HT1080 (cell line): ENCODE data around the gene SYNGAP1. TPM values are rescaled to one million over a fixed set of nuclear protein-coding genes. Genes with fewer than 3 reads are reported as not detected.
A peak's percentile ranks its signal among the peaks of the same experiment; 100 is the strongest.

ENCODE experiments used
- DNase-seq: peaks from one replicate; pipeline ENCODE4 v3.0.0-alpha.2; 2015; ENCODE audit warnings: low read depth
- total RNA-seq: library from RNA; depleted of rRNA; stranded (reverse); fragments of >200 nt; shearing (Covaris generic); gene quantifications from 2 replicates; pipeline ENCODE4 v1.2.3, GENCODE V29; 2014

The SYNGAP1 gene
- total RNA-seq, 1 experiment from 2014 or later = 1.4 TPM

GRCh38 chr6:33434961-33435360, 15.1 kb downstream of the SYNGAP1 start:
- no peak for DNase-seq

- DNase-seq = no peak
Observed at GRCh38 chr6:33437666-33438065, 17.8 kb downstream of the SYNGAP1 start.

- DNase-seq = no peak
Observed at GRCh38 chr6:33438978-33439594, 19.2 kb downstream of the SYNGAP1 start.

- DNase-seq = no peak
Observed at GRCh38 chr6:33439956-33440648, 20.2 kb downstream of the SYNGAP1 start.

DNA sequence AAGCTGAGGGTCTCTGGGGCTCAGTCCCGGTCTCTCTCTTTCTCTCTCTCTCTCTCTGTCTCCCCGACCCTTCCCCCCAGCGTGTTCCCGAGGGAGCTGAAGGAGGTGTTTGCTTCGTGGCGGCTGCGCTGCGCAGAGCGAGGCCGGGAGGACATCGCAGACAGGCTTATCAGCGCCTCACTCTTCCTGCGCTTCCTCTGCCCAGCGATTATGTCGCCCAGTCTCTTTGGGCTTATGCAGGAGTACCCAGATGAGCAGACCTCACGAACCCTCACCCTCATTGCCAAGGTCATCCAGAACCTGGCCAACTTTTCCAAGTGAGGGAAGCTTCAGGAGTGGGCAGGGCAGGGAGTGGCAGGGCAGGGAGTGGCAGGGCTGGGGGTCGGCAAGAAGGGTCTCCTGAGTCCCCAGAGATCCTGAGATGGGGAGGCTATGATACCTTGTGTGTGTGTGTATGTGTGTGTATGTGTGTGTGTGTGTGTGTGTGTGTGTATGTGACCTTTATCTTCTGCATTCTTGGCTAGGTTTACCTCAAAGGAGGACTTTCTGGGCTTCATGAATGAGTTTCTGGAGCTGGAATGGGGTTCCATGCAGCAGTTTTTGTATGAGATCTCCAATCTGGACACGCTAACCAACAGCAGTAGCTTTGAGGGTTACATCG, 20.9 kb downstream of the SYNGAP1 start:
- no peak for DNase-seq

GRCh38 chr6:33441457-33441856, 21.6 kb downstream of the SYNGAP1 start:
- no peak for DNase-seq

DNA sequence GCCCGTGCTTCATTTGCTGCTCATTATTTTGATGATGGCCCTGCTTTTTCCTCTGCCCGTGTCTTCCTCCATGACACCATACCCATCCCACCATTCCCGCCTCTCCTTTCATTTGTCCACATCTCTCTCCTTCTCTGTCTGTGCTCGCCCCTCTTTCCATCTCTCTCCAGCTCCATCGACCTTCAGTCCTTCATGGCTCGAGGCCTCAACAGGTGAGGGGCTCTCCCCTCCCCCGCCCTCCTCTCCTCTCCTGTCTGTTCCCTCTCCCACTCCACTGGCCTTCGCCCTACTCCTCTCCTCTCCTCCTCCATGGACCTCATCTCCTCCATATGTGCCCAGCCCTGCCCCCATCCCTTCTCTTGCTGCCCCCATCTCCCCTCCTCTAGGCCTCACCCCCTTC, 22.4 kb downstream of the SYNGAP1 start:
- DNase-seq = no peak

DNA sequence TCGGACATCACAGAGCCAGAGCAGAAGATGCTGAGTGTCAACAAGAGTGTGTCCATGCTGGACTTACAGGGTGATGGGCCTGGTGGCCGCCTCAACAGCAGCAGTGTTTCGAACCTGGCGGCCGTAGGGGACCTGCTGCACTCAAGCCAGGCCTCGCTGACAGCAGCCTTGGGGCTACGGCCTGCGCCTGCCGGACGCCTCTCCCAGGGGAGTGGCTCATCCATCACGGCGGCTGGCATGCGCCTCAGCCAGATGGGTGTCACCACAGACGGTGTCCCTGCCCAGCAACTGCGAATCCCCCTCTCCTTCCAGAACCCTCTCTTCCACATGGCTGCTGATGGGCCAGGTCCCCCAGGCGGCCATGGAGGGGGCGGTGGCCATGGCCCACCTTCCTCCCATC, 23.2 kb downstream of the SYNGAP1 start:
- DNase-seq = no peak

GRCh38 chr6:33443619-33444504, 24.0 kb downstream of the SYNGAP1 start:
- no peak for DNase-seq

- no peak for DNase-seq
Observed at GRCh38 chr6:33445119-33445603, 25.3 kb downstream of the SYNGAP1 start.

DNA sequence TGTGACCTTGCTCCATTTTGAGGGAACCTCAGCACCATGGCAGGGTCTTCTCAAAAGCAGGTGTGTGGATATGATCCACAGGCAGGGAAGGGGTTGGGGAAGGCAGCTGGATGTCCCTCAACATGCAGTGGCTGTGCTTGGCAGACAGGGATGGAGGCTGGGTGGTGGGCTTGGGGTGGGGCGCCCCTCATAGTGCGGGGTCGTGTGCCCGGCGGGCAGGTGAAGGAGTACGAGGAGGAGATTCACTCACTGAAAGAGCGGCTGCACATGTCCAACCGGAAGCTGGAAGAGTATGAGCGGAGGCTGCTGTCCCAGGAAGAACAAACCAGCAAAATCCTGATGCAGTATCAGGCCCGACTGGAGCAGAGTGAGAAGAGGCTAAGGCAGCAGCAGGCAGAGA, 26.5 kb downstream of the SYNGAP1 start:
- DNase-seq = no peak

- no peak for DNase-seq
Observed at GRCh38 chr6:33450434-33450833, 30.6 kb downstream of the SYNGAP1 start.

DNA sequence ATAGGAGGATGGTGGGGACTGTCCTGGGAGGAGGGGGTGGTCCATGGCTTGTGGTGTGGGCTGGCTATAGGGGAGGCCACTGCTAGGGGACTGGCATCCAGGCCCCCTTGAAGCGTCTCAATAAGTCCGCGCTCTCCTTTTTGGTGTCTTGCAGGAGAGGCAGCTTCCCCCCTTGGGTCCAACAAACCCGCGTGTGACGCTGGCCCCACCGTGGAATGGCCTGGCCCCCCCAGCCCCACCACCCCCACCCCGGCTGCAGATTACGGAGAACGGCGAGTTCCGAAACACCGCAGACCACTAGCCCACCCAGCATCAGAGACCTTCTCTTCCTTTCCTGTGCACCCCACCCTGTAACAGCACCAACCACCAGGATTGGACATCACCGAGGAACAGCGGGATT, 31.7 kb downstream of the SYNGAP1 start:
- no peak for DNase-seq

- DNase-seq = no peak
Observed at GRCh38 chr6:33452496-33452895, 32.6 kb downstream of the SYNGAP1 start.

GRCh38 chr6:33453393-33454008, 33.6 kb downstream of the SYNGAP1 start:
- no peak for DNase-seq

- DNase-seq = peak; percentile 94
Observed at GRCh38 chr6:33454009-33454946, 34.4 kb downstream of the SYNGAP1 start, which contains the start of gene ZBTB9. Gene ZBTB9, plus strand, starts transcription at chr6:33454576. Its CDS starts 525 bp downstream, at chr6:33455101.

DNA sequence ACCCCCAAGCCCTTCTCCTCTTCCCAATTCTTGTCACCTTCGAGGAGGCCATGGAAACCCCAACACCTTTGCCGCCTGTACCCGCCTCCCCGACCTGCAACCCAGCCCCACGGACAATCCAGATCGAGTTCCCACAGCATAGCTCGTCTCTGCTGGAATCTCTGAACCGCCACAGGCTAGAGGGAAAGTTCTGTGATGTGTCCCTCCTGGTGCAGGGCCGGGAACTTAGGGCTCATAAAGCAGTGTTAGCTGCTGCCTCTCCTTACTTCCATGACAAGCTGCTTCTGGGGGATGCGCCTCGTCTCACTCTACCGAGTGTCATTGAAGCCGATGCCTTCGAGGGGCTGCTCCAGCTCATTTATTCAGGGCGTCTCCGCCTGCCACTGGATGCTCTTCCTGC, 35.2 kb downstream of the SYNGAP1 start:
- DNase-seq = no peak

DNA sequence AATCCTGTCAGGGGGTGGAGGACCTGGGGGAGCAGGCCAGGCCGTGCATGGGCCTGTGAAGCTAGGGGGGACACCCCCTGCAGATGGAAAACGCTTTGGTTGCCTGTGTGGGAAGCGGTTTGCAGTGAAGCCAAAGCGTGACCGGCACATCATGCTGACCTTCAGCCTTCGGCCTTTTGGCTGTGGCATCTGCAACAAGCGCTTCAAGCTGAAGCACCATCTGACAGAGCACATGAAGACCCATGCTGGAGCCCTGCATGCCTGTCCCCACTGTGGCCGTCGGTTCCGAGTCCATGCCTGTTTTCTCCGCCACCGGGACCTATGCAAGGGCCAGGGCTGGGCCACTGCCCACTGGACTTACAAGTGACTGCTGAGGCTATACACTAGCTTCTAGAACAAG, 36.3 kb downstream of the SYNGAP1 start:
- no peak for DNase-seq

DNA sequence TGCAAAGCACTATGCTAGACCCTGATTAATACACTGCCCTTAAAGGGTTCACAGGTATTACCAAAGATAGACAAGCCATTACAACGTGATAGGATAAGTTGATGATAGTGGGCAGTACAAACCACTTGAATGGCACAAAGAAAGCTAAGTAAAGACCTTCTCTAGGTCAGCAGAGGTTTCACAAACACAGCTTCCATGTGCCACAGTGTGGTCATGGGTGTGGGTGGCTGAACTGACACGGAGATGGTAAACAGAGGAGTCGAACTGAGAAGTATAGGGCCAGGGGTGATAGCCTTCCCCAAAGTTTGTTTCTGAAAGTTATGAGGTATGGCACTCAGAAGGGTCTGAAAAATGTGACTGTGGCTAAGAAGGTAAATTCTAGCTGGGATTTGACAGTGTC, 38.8 kb downstream of the SYNGAP1 start:
- no peak for DNase-seq

GRCh38 chr6:33459226-33459625, 39.4 kb downstream of the SYNGAP1 start:
- DNase-seq = no peak
